ENCODE results near the gene EVL. TPM values are rescaled to one million over a fixed set of nuclear protein-coding genes. Genes with fewer than 3 reads are reported as not detected.

Gene EVL
- total RNA-seq, 4 donors from 2014 or later, result 33.7 to 148 (median 56.1) TPM

GRCh38 chr14:100159865-100160533 lies 94.8 kb downstream of the EVL start:
- DNase-seq (ENCODE audit: low spot score) (no peak), ATAC-seq (ENCODE audit: low FRiP score) (no peak)
- TF ChIP-seq, protein P1, sequence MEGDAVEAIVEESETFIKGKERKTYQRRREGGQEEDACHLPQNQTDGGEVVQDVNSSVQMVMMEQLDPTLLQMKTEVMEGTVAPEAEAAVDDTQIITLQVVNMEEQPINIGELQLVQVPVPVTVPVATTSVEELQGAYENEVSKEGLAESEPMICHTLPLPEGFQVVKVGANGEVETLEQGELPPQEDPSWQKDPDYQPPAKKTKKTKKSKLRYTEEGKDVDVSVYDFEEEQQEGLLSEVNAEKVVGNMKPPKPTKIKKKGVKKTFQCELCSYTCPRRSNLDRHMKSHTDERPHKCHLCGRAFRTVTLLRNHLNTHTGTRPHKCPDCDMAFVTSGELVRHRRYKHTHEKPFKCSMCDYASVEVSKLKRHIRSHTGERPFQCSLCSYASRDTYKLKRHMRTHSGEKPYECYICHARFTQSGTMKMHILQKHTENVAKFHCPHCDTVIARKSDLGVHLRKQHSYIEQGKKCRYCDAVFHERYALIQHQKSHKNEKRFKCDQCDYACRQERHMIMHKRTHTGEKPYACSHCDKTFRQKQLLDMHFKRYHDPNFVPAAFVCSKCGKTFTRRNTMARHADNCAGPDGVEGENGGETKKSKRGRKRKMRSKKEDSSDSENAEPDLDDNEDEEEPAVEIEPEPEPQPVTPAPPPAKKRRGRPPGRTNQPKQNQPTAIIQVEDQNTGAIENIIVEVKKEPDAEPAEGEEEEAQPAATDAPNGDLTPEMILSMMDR (IDR thresholded peaks at IDR 0.05), result no peak

- TF ChIP-seq, protein P1 (IDR thresholded peaks at IDR 0.05), result no peak
- DNase-seq (ENCODE audit: low spot score) (no peak), ATAC-seq (ENCODE audit: low FRiP score) (no peak)
Measured at GRCh38 chr14:100160534-100160916, 95.3 kb downstream of the EVL start.

DNA sequence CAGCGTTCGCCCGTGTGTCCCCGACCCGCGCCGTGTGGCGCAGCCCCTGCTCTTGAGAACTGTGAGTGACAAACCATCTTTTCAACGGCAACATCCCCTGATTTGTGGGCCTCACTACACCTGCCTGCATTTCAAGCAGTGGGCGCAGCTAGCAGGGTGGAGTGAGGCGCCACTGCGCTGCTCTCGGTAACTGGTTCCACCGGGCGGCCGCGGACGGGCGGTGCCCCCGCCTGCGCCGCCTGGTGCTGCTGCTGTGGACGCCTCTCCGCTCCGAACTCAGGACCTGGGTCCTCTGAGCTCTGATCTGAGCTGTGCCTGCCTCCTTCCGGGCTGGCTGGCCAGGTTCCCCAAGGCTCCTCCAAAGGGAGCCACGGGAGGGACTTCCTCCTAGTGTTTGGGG lies 100.2 kb downstream of the EVL start:
- no peak for DNase-seq (ENCODE audit: low spot score)
- ATAC-seq (ENCODE audit: low FRiP score), result no peak
- TF ChIP-seq, protein P1 (IDR thresholded peaks at IDR 0.05), result no peak

DNA sequence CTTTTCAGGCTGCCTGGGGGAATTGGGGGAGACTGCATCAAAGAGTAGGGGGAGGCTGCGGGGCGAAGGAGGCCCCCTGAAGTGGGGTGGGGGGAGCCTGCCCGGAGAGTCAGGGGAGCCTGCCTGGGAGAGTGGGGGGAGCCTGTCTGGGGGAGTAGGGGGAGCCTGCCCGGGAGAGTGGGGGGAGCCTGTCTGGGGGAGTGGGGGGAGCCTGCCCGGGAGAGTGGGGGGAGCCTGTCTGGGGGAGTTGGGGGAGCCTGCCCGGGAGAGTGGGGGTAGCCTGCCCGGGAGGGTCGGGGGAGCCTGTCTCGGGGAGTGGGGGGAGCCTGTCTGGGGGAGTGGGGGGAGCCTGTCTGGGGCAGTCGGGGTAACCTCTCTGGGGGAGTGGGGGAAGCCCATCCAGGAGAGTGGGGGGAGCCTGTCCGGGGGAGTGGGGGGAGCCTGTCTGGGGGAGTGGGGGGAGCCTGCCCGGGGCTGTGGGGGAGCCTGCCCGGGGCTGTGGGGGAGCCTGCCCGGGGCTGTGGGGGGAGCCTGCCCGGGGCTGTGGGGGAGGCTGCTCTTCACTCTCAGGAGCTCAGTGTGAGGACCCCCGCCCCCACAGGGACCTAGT lies 100.7 kb downstream of the EVL start:
- DNase-seq (ENCODE audit: low spot score), result no peak
- TF ChIP-seq, protein P1 (IDR thresholded peaks at IDR 0.05), result no peak
- no peak for ATAC-seq (ENCODE audit: low FRiP score)

GRCh38 chr14:100168506-100168905 lies 103.3 kb downstream of the EVL start:
- ATAC-seq (ENCODE audit: low FRiP score) (no peak), DNase-seq (ENCODE audit: low spot score) (no peak)
- TF ChIP-seq, protein P1 (IDR thresholded peaks at IDR 0.05), result no peak

- no peak for DNase-seq (ENCODE audit: low spot score)
- ATAC-seq (ENCODE audit: low FRiP score), result no peak
- TF ChIP-seq, protein P1 (IDR thresholded peaks at IDR 0.05), result no peak
Measured at GRCh38 chr14:100170880-100171279, 105.7 kb downstream of the EVL start.

GRCh38 chr14:100172811-100173210 lies 107.6 kb downstream of the EVL start:
- ATAC-seq (ENCODE audit: low FRiP score), result no peak
- TF ChIP-seq, protein P1 (IDR thresholded peaks at IDR 0.05), result no peak
- DNase-seq (ENCODE audit: low spot score), result no peak
